Panc1 (cell line): ENCODE measurements around the gene FBLN1.

Source experiments
- CTCF ChIP-seq: fragments of 450-650 bp; IDR thresholded peaks from 2 replicates; pipeline ENCODE4 v1.5.1; 2017; ENCODE audit warnings: mild to moderate bottlenecking
- POLR2AphosphoS5 ChIP-seq: IDR thresholded peaks from 2 replicates; pipeline ENCODE4 v1.6.1; 2012; ENCODE audit warnings: mild to moderate bottlenecking, low read depth, low read length, moderate library complexity

GRCh38 chr22:45551310-45552016 is 48.8 kb downstream of the FBLN1 start:
- no peak for TF ChIP-seq CTCF
- TF ChIP-seq POLR2AphosphoS5, result no peak
